HG03135 (cell line): ENCODE results near the gene HOXD10.

Experiments
- ATAC-seq: cut with Tn5 transposase; IDR thresholded peaks from one replicate; pipeline ENCODE4 v1.9.1; 2021; ENCODE audit warnings: mild to moderate bottlenecking, moderate library complexity; ENCODE audit not compliant: unreplicated experiment

The HOXD10 gene

GRCh38 chr2:176132205-176133171 lies 15.9 kb downstream of the HOXD10 start:
- no peak for ATAC-seq

GRCh38 chr2:176133389-176133788 lies 16.8 kb downstream of the HOXD10 start:
- no peak for ATAC-seq

GRCh38 chr2:176134035-176134434 lies 17.5 kb downstream of the HOXD10 start:
- ATAC-seq = no peak

- no peak for ATAC-seq
Observed at GRCh38 chr2:176135035-176135440, 18.5 kb downstream of the HOXD10 start.

- ATAC-seq = no peak
Observed at GRCh38 chr2:176136374-176137251, 20.0 kb downstream of the HOXD10 start.

- ATAC-seq = no peak
Observed at GRCh38 chr2:176137252-176137580, 20.6 kb downstream of the HOXD10 start.

GRCh38 chr2:176137906-176138305 lies 21.3 kb downstream of the HOXD10 start:
- no peak for ATAC-seq

- no peak for ATAC-seq
Observed at GRCh38 chr2:176138526-176138922, 21.9 kb downstream of the HOXD10 start.

- no peak for ATAC-seq
Observed at GRCh38 chr2:176138923-176139660, 22.5 kb downstream of the HOXD10 start.

- ATAC-seq = no peak
Observed at GRCh38 chr2:176139661-176140512, 23.3 kb downstream of the HOXD10 start.

GRCh38 chr2:176140513-176141317 lies 24.1 kb downstream of the HOXD10 start:
- ATAC-seq = peak; percentile 92

GRCh38 chr2:176142281-176142680 lies 25.7 kb downstream of the HOXD10 start:
- no peak for ATAC-seq

GRCh38 chr2:176145085-176145969 lies 28.7 kb downstream of the HOXD10 start:
- ATAC-seq = no peak

GRCh38 chr2:176146101-176146500 lies 29.5 kb downstream of the HOXD10 start:
- ATAC-seq = no peak

- no peak for ATAC-seq
Observed at GRCh38 chr2:176146645-176147044, 30.1 kb downstream of the HOXD10 start.

- ATAC-seq = no peak
Observed at GRCh38 chr2:176147210-176147799, 30.7 kb downstream of the HOXD10 start.

- no peak for ATAC-seq
Observed at GRCh38 chr2:176147800-176148496, 31.4 kb downstream of the HOXD10 start.
